HepG2 (cell line): ENCODE data around the gene PDGFD. TPM values are rescaled to one million over a fixed set of nuclear protein-coding genes. Genes with fewer than 3 reads are reported as not detected.

ENCODE experiments used
- ATAC-seq: fragments of 200-7000 bp; cut with Tn5 transposase; 3 replicates; pipeline ENCODE4 v1.9.1; 2020; ENCODE audit warnings: mild to moderate bottlenecking, moderate library complexity
- BruUV-seq: library from RNA; stranded (reverse); fragments of 400-500 nt; replicated peaks from 2 replicates; lab custom pipeline; 2021; lab: Mats Ljungman, UMichigan
- CTCF ChIA-PET: fragments of 300-600 bp; formaldehyde crosslinking; extraction: SDS; loops from one replicate; lab custom pipeline; 2021; ENCODE audit warnings: low total read pairs, inconsistent platforms, low intra/inter-chr PET ratio; lab: Yijun Ruan, JAX
- POLR2A ChIA-PET: fragments of 350-600 bp; sonication (Branson Sonifier 250); formaldehyde crosslinking; loops from one replicate; lab custom pipeline; 2020; ENCODE audit warnings: antibody characterized with exemption, inconsistent platforms; lab: Yijun Ruan, JAX
- DNase-seq: peaks from one replicate; pipeline ENCODE4 v3.0.0-alpha.2; 2015; ENCODE audit warnings: low spot score
- FAIRE-seq: peaks from 3 replicates; lab custom pipeline; 2011; peaks lifted over from hg19 to GRCh38; lab: Jason Lieb, UNC
- H2AFZ ChIP-seq: one replicate; pipeline ENCODE4 v1.6.1; 2011; ENCODE audit warnings: low read length, inconsistent platforms
- H3K27ac ChIP-seq: fragments of 300-600 bp; 3 replicates; pipeline ENCODE4 v1.8.0; 2011; ENCODE audit warnings: mixed run types, mild to moderate bottlenecking, mixed read lengths, low read length, inconsistent platforms; ENCODE audit not compliant: insufficient read depth; ENCODE audit errors: extremely low read length
- H3K27me3 ChIP-seq, 2 experiments: fragments of 200-600 bp in 1 of 2; 2 replicates in 1 of 2; 3 replicates in 1 of 2; pipeline versions ENCODE4 v1.6.0 to v1.8.0; 2011; ENCODE audit warnings: low read length in 2 of 2, mild to moderate bottlenecking in 2 of 2, moderate library complexity in 2 of 2, inconsistent platforms in 1 of 2; ENCODE audit not compliant: insufficient read depth in 2 of 2, control insufficient read depth in 1 of 2
- H3K36me3 ChIP-seq, 2 experiments: fragments of 200-600 bp in 1 of 2; replicated peaks in 1 of 2; 2 replicates in 1 of 2; 3 replicates in 1 of 2; pipeline versions ENCODE4 v1.5.1 to v1.8.0; 2011; ENCODE audit warnings: low read length in 2 of 2, inconsistent platforms in 1 of 2; ENCODE audit not compliant: insufficient read depth in 2 of 2, control insufficient read depth in 1 of 2
- H3K4me1 ChIP-seq: 2 replicates; pipeline ENCODE4 v1.5.1; 2012; ENCODE audit warnings: low read length, inconsistent platforms; ENCODE audit not compliant: insufficient read depth
- H3K4me2 ChIP-seq: 2 replicates; pipeline ENCODE4 v1.6.0; 2011; ENCODE audit warnings: low read depth, low read length, inconsistent platforms
- H3K4me3 ChIP-seq, 3 experiments: fragments of 200-600 bp in 1 of 3; sonication (generic), shearing (Covaris generic) in 1 of 3; replicated peaks in 1 of 3; 2 replicates each; pipeline ENCODE4 v1.5.1; 2011 to 2016; ENCODE audit warnings: low read length in 3 of 3, inconsistent platforms in 2 of 3, low read depth in 2 of 3, mild to moderate bottlenecking in 2 of 3, control low read depth in 1 of 3, mixed read lengths in 1 of 3; ENCODE audit not compliant: insufficient read depth in 1 of 3
- H3K79me2 ChIP-seq: one replicate; pipeline ENCODE4 v1.6.1; 2011; ENCODE audit warnings: low read length, inconsistent platforms; ENCODE audit not compliant: insufficient read depth
- H3K9ac ChIP-seq: 2 replicates; pipeline ENCODE4 v1.6.0; 2011; ENCODE audit warnings: mild to moderate bottlenecking, low read depth, low read length, inconsistent platforms; ENCODE audit not compliant: insufficient read depth
- H3K9me3 ChIP-seq: 2 replicates; pipeline ENCODE4 v1.5.1; 2012; ENCODE audit warnings: mild to moderate bottlenecking, low read length
- H4K20me1 ChIP-seq: 2 replicates; pipeline ENCODE4 v1.6.0; 2011; ENCODE audit warnings: inconsistent platforms, mild to moderate bottlenecking, low read length, moderate library complexity; ENCODE audit not compliant: insufficient read depth
- CREB1 ChIP-seq, 2 experiments: fragments of 450-650 bp in 1 of 2; IDR thresholded peaks; 2 replicates each; pipeline ENCODE4 v1.6.1; 2016 to 2017; ENCODE audit warnings: control low read depth in 1 of 2, mild to moderate bottlenecking in 1 of 2, missing compliant biosample characterization in 1 of 2, missing genetic modification characterization in 1 of 2
- DNMT3B ChIP-seq: conservative IDR thresholded peaks from 2 replicates; pipeline ENCODE4 v1.6.1; 2016; ENCODE audit warnings: missing biosample characterization, control low read depth
- GATAD1 ChIP-seq: IDR thresholded peaks from 2 replicates; pipeline ENCODE4 v1.6.1; 2016; ENCODE audit warnings: missing genetic modification reagents, missing compliant biosample characterization
- ISX ChIP-seq: sonication (generic); formaldehyde crosslinking; conservative IDR thresholded peaks from 2 replicates; pipeline ENCODE4 v1.5.0; 2020; ENCODE audit warnings: missing genetic modification reagents
- PAX8 ChIP-seq: sonication (generic); formaldehyde crosslinking; IDR thresholded peaks from 2 replicates; pipeline ENCODE4 v1.8.0; 2022; ENCODE audit warnings: mild to moderate bottlenecking, missing genetic modification reagents, borderline replicate concordance
- SIN3A ChIP-seq: IDR thresholded peaks from 2 replicates; pipeline ENCODE4 v1.6.1; 2011; ENCODE audit warnings: low read depth, mild to moderate bottlenecking, control low read depth, low read length, borderline replicate concordance
- TBP ChIP-seq: sonication (generic); formaldehyde crosslinking; IDR thresholded peaks from 2 replicates; pipeline ENCODE4 v1.5.0; 2020; ENCODE audit warnings: missing genetic modification reagents
- TOE1 ChIP-seq: sonication (generic); formaldehyde crosslinking; IDR thresholded peaks from 2 replicates; pipeline ENCODE4 v1.4.0; 2020; ENCODE audit warnings: mild to moderate bottlenecking, missing genetic modification reagents
- ZFYVE20 ChIP-seq: sonication (generic); formaldehyde crosslinking; IDR thresholded peaks from 2 replicates; pipeline ENCODE4 v1.8.0; 2023; ENCODE audit warnings: low read depth, mild to moderate bottlenecking, moderate library complexity, missing genetic modification reagents, borderline replicate concordance
- ZNF44 ChIP-seq: sonication (generic); formaldehyde crosslinking; IDR thresholded peaks from 2 replicates; pipeline ENCODE4 v1.5.1; 2020; ENCODE audit warnings: mild to moderate bottlenecking, missing genetic modification reagents
- ZNF652 ChIP-seq: IDR thresholded peaks from 2 replicates; pipeline ENCODE4 v1.6.1; 2016; ENCODE audit warnings: low read depth, borderline replicate concordance
- ZSCAN21 ChIP-seq: sonication (generic); formaldehyde crosslinking; IDR thresholded peaks from 2 replicates; pipeline ENCODE4 v1.8.0; 2022; ENCODE audit warnings: mild to moderate bottlenecking, missing genetic modification reagents, moderate library complexity, borderline replicate concordance
- WGBS: methylation state at CpG from one replicate; pipeline ENCODE4 v1.1.6; 2017; ENCODE audit warnings: low lambda C conversion rate; 5-methylcytosine and 5-hydroxymethylcytosine counted together
- in situ Hi-C: cut with HindIII; loops from 2 replicates; pipeline ENCODE4 v1.10.0; 2017; ENCODE audit warnings: low pct_unique_long_range_greater_than_20kb; ENCODE audit not compliant: extremely low pct_ligation_motif_present
- intact Hi-C: fragments of 100-400 bp; cut with micrococcal nuclease; formaldehyde crosslinking; loops from one replicate; pipeline ENCODE4 v1.10.0; 2022; ENCODE audit not compliant: unreplicated experiment
- polyA plus RNA-seq, 8 experiments: library from polyadenylated mRNA; depleted of rRNA in 3 of 8; stranded (reverse) in 7 of 8; unstranded in 1 of 8; fragments of >200 nt; fragmentation: Illumina TruSeq in 4 of 8; extraction: Trizol in 4 of 8; gene quantifications; 2 replicates each; pipeline versions ENCODE4 v1.2.1 to v1.2.3, GENCODE V29; 2011 to 2016; ENCODE audit warnings: low read depth in 4 of 8, missing spikeins in 1 of 8, mixed read lengths in 1 of 8; ENCODE audit not compliant: insufficient read depth in 1 of 8
- total RNA-seq, 5 experiments: library from RNA; depleted of rRNA; stranded (reverse); fragments of >200 nt; fragmentation: Illumina TruSeq; extraction: Trizol; gene quantifications; 2 replicates each; pipeline ENCODE4 v1.2.3, GENCODE V29; 2016; ENCODE audit warnings: low read depth in 1 of 5
- TF ChIP-seq, protein P1 (sequence below): sonication (generic); formaldehyde crosslinking; IDR thresholded peaks from 2 replicates; pipeline ENCODE4 v1.4.0; 2020; ENCODE audit warnings: missing genetic modification reagents
- TF ChIP-seq, protein P2 (sequence below): sonication (generic); formaldehyde crosslinking; conservative IDR thresholded peaks from 2 replicates; pipeline ENCODE4 v1.8.0; 2022; ENCODE audit warnings: low read depth, missing genetic modification reagents

PDGFD gene
- total and polyA plus RNA-seq, 2 of the 13 experiments (the other 11 are each of a cell fraction or from before 2014, with no cell fraction given), result 0.09 to 0.29 TPM

DNA sequence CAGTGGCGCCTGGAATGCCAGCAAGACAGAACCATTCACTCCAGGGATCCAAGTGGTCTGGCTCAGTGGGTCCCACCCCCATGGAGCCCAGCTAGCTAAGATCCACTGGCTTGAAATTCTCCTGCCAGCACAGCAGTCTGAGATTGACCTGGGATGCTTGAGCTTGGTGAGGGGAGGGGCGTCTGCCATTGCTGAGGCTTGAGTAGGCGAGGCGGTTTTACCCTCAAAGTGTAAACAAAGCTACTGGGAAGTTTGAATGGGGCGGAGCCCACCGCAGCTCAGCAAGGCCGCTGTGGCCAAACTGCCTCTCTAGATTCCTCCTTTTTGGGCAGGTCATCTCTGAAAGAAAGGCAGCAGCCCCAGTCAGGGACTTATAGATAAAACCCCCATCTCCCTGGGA lies 253.2 kb downstream of the PDGFD start:
- DNase-seq (no peak), ATAC-seq (no peak), FAIRE-seq (no peak)
- ChIA-PET POLR2A (no interaction called here), CTCF (no interaction called here)
- H3K4me3 ChIP-seq, result no peak overlapping the region
- no peak overlapping the region for H3K9ac ChIP-seq
- no peaks in the 10 kb centered on the region for H4K20me1 ChIP-seq
- H3K79me2 ChIP-seq, result no peaks in the 10 kb centered on the region
- 28% methylated on average over 5 of the region's 7 CpGs for WGBS
- intact Hi-C loops, result no loop called here
- in situ Hi-C loops, result no loop called here
- no peaks in the 10 kb centered on the region for H3K4me1 ChIP-seq
- H3K27me3 ChIP-seq, result no peaks in the 10 kb centered on the region
- no peak overlapping the region for H2AFZ ChIP-seq
- no TSS peak for BruUV-seq
- no peak for TF ChIP-seq ZSCAN21 (CRISPR knock-in tag)
- TF ChIP-seq, protein P1, sequence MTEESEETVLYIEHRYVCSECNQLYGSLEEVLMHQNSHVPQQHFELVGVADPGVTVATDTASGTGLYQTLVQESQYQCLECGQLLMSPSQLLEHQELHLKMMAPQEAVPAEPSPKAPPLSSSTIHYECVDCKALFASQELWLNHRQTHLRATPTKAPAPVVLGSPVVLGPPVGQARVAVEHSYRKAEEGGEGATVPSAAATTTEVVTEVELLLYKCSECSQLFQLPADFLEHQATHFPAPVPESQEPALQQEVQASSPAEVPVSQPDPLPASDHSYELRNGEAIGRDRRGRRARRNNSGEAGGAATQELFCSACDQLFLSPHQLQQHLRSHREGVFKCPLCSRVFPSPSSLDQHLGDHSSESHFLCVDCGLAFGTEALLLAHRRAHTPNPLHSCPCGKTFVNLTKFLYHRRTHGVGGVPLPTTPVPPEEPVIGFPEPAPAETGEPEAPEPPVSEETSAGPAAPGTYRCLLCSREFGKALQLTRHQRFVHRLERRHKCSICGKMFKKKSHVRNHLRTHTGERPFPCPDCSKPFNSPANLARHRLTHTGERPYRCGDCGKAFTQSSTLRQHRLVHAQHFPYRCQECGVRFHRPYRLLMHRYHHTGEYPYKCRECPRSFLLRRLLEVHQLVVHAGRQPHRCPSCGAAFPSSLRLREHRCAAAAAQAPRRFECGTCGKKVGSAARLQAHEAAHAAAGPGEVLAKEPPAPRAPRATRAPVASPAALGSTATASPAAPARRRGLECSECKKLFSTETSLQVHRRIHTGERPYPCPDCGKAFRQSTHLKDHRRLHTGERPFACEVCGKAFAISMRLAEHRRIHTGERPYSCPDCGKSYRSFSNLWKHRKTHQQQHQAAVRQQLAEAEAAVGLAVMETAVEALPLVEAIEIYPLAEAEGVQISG (CRISPR knock-in tag), result no peak
- H3K4me2 ChIP-seq, result no peak overlapping the region
- H3K36me3 ChIP-seq, result no peaks in the 10 kb centered on the region
- H3K9me3 ChIP-seq, result peaks cover 19% of the 10 kb centered on the region
- no peak overlapping the region for H3K27ac ChIP-seq

DNA sequence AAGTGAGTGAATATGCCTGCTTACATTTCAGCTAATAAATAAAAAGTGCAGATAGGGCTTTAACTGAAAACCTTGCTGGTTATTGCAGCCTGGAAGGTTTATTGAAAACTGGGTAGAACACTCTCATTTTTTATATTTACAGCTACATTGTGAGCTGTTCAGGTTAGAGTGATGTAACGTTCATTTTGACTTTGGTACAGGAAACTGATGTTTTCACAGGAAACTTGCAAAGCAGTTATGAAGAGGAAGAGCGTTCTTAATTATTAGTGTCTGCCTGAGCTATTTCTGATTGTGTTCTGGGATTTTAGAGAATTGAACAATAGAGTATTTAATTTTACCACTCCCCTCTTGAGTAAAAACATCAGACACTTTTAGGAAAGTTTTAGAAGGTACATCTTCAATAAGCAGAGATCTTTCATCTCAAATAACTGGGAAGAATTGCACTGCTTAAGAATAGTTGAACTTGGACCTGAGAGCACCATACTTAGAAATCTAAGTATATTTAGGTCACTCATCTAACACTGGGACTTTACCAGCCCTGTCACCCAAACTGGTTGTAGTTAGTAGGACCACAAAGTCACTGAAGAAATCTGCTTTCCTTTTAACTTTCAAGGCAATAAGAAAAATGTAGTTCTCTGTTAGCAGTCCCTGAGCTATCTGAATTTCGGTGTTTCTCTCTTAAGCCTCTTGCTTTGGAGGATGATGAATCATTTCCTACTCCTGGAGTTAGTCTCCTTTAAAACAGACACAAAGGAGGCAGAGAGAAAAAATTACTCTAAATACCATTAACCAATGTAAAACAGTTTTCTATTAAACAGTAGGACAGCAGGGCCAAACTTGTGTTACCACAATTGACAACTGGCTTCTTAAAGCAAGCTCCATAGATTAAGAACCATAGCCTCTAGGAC lies 256.1 kb downstream of the PDGFD start:
- no peak for FAIRE-seq
- no peaks in the 10 kb centered on the region for H3K4me1 ChIP-seq
- no peak for DNase-seq
- H3K9ac ChIP-seq, result no peak overlapping the region
- H3K36me3 ChIP-seq, result no peaks in the 10 kb centered on the region
- peaks cover 13% of the 10 kb centered on the region for H3K9me3 ChIP-seq
- CTCF ChIA-PET, result no interaction called here
- 5% methylated on average over 3 of the region's 3 CpGs for WGBS
- ATAC-seq, result no peak
- POLR2A ChIA-PET, result no interaction called here
- H3K27ac ChIP-seq, result no peak overlapping the region
- H4K20me1 ChIP-seq, result no peaks in the 10 kb centered on the region
- H3K4me2 ChIP-seq, result no peak overlapping the region
- no peaks in the 10 kb centered on the region for H3K27me3 ChIP-seq
- H3K79me2 ChIP-seq, result no peaks in the 10 kb centered on the region
- no TSS peak for BruUV-seq
- intact Hi-C loops (no loop called here), in situ Hi-C loops (no loop called here)
- H3K4me3 ChIP-seq, result no peak overlapping the region
- H2AFZ ChIP-seq, result no peak overlapping the region
- no peak for TF ChIP-seq ISX (CRISPR knock-in tag)
- TF ChIP-seq ZFYVE20 (CRISPR knock-in tag), result no peak
- TF ChIP-seq DNMT3B (CRISPR knock-in tag), result no peak
- TF ChIP-seq, protein P2, sequence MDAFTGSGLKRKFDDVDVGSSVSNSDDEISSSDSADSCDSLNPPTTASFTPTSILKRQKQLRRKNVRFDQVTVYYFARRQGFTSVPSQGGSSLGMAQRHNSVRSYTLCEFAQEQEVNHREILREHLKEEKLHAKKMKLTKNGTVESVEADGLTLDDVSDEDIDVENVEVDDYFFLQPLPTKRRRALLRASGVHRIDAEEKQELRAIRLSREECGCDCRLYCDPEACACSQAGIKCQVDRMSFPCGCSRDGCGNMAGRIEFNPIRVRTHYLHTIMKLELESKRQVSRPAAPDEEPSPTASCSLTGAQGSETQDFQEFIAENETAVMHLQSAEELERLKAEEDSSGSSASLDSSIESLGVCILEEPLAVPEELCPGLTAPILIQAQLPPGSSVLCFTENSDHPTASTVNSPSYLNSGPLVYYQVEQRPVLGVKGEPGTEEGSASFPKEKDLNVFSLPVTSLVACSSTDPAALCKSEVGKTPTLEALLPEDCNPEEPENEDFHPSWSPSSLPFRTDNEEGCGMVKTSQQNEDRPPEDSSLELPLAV (CRISPR knock-in tag), result no peak
- no peak for TF ChIP-seq ZNF44 (CRISPR knock-in tag)
- no peak for TF ChIP-seq TBP (CRISPR knock-in tag)
- TF ChIP-seq SIN3A, result no peak
- no peak for TF ChIP-seq GATAD1
- TF ChIP-seq TOE1 (CRISPR knock-in tag), result no peak
- TF ChIP-seq PAX8 (CRISPR knock-in tag), result no peak
- no peak for TF ChIP-seq CREB1 (IDR thresholded peaks at IDR 0.05)
- no peak for TF ChIP-seq CREB1 (CRISPR knock-in tag; IDR thresholded peaks at IDR 0.05)
- no peak for TF ChIP-seq ZNF652
